Measurements from ENCODE around the gene UFSP1.

UFSP1 gene

GRCh38 chr7:100880645-100881044 is 8.9 kb downstream of the UFSP1 start:
- no peak for FAIRE-seq

DNA sequence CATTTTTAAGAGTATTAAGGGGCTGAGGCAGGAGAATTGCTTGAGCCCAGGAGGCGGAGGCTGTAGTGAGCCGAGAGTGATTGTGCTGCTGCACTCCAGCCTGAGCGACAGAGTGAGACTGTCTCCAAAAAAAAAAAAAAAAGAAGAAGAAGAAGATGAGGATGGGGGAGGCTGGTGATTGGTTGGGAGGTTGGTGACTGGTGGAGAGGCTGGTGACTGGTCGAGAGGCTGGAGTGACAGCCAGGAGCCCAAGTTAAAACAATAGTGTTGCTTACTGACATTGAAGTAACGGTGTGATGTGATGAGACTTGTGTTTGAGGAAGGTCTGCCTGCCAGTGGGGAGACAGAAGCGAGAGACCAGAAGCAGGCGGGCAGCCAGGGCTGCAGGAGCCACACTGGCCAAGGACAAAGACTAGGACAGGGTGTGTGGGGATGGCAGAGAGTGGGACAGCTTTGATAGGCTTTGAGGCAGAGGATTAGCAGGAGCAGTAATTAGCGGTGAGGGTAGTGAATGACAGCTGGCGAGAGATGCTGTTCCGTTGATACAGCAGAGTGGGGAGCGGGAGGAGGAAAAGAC is 9.7 kb downstream of the UFSP1 start:
- no peak for FAIRE-seq

GRCh38 chr7:100878685-100879084 is 10.8 kb downstream of the UFSP1 start:
- no peak for FAIRE-seq

- FAIRE-seq = no peak
Measured at GRCh38 chr7:100878013-100878412, 11.5 kb downstream of the UFSP1 start.

- no peak for FAIRE-seq
Measured at GRCh38 chr7:100875356-100875751, 14.2 kb downstream of the UFSP1 start.

GRCh38 chr7:100874577-100875355 is 14.7 kb downstream of the UFSP1 start, which contains the start of gene SRRT:
SRRT (plus strand) TSS chr7:100875103; CDS start chr7:100875591, 488 bp downstream.
- FAIRE-seq = no peak

DNA sequence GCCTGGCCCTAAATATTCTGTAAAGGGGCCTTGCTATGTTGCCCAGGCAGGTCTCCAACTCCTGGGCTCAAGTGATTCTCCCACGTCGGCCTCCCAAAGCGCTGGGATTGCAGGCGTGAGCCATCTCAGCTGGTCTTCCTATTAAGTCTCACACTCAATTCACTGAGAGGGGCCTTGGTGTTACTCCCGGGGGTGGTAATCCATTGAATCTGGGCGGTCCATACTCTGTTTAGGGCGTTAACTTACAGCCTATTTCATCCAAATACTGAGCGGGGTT is 15.3 kb downstream of the UFSP1 start:
- FAIRE-seq = no peak

GRCh38 chr7:100873599-100874299 is 15.8 kb downstream of the UFSP1 start:
- no peak for FAIRE-seq

GRCh38 chr7:100867776-100868485 is 21.6 kb downstream of the UFSP1 start:
- no peak for FAIRE-seq

DNA sequence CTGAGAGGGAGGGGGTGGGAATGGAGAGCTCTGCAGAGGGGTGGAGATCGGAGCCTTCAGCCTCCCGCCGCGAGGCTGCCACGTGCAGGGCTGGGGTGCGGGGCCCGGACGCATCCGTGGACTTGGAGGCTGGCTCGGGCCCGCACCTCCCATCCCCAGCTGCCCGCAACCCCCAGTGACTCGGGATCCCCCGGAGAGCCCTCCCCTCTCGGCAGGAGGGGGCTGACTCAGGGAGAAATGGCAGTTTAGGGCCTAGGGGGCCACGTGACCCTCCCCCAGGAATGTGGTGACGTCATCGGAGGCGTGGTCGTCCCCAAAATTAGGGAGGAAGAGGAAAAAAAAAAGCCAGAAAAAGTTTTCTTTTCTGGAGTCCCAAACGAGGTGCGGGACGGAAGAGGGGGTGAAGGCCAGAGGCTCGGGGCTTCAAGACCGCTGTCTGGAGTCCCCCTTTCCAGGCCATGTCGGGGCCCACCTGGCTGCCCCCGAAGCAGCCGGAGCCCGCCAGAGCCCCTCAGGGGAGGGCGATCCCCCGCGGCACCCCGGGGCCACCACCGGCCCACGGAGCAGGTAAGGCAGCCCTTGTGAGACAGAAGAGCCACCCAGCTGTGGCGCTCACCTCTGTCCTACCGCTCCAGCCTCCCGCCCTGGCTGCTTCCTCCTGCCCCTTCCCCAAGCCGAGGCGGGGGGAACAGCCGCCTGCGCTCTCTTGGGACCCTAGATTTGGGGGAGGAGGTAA is 22.3 kb downstream of the UFSP1 start, which contains the start of gene TRIP6:
Gene TRIP6, plus strand, starts transcription at position 348 of the 736 bp plus-strand sequence. Its CDS starts 111 bp downstream, at position 459.
- FAIRE-seq = no peak

DNA sequence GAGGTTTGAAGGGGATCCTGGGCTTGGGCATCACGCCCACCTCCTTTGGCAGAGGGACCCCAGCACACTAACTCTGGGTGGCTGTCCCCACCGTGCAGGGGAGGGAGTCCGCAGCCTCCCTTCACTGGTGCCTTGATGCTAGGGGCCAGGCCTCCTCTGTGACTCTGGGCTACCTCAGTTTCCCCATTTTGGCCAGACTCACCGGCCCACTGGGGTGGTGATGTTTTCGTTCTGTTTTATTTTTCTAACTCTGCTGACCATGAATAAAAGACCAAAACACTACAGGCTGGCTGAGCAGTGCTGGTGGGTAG is 22.8 kb downstream of the UFSP1 start:
- no peak for FAIRE-seq

DNA sequence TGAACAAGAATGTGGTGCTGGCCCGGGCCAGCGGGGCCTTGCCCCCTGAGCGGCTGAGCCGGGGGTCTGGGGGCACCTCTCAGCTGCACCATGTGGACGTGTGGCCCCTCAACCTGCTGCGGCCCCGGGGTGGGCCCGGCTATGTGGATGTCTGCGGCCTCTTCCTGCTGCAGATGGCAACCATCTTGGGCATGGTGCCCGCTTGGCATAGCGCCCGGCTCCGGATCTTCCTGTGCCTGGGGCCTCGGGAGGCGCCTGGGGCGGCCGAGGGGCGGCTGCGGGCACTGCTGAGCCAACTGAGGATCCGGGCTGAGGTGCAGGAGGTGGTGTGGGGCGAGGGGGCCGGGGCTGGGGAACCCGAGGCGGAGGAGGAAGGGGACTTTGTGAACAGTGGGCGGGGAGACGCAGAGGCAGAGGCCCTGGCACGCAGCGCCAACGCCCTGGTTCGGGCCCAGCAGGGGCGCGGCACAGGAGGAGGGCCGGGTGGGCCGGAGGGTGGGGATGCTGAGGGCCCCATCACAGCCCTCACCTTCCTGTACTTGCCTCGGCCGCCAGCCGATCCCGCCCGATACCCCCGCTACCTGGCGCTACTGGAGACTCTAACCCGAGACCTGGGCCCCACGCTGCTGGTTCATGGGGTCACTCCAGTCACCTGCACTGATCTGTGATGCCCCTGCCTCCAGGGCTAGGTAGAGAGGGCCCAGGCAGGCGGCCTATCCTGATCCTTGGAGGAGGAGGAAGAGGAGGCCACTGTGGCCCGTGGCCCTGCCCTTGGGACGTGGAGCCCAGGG is 23.4 kb downstream of the UFSP1 start:
- no peak for FAIRE-seq

GRCh38 chr7:100865372-100865911 is 24.1 kb downstream of the UFSP1 start:
- no peak for FAIRE-seq

GRCh38 chr7:100864263-100864845 is 25.2 kb downstream of the UFSP1 start:
- no peak for FAIRE-seq

GRCh38 chr7:100863406-100863950 is 26.0 kb downstream of the UFSP1 start:
- FAIRE-seq = no peak

GRCh38 chr7:100861616-100861985 is 27.9 kb downstream of the UFSP1 start:
- FAIRE-seq = no peak

DNA sequence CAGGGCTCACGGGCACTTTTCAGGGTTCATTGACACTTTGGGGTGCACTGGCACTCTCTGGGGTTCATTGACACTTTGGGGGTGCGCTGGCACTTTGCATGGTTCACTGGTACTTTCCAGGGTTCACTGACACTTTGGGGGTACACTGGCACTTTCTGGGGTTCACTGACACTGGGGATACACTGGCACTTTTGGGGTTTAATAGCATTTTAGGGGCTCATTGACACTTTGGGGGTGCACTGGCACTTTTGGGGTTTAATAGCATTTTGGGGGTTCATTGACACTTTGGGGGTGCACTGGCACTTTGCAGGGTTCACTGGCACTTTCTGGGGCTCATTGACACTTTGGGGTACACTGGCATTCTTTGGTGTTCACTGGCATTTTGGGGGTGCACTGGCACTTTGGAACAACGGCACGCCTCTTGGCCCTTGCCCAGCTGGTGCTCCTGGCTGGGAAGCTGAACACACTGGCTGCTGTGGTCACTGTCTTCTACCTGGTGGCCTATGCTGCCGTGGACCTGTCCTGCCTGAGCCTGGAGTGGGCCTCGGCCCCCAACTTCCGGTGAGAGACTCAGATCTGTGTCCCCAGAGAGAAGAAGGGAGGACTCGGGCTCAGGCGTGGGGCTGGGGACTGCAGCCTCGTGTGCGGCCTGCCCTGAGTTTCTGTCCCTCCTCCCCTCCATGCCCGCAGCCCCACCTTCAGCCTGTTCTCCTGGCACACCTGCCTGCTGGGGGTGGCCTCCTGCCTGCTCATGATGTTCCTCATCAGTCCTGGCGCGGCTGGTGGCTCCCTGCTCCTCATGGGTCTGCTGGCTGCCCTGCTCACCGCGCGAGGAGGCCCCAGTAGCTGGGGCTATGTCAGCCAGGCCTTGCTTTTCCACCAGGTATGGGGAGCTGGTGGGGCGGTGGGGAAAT is 28.6 kb downstream of the UFSP1 start:
- no peak for FAIRE-seq

GRCh38 chr7:100859856-100860255 is 29.7 kb downstream of the UFSP1 start:
- FAIRE-seq = no peak

GRCh38 chr7:100856871-100857282 is 32.6 kb downstream of the UFSP1 start:
- FAIRE-seq = no peak

DNA sequence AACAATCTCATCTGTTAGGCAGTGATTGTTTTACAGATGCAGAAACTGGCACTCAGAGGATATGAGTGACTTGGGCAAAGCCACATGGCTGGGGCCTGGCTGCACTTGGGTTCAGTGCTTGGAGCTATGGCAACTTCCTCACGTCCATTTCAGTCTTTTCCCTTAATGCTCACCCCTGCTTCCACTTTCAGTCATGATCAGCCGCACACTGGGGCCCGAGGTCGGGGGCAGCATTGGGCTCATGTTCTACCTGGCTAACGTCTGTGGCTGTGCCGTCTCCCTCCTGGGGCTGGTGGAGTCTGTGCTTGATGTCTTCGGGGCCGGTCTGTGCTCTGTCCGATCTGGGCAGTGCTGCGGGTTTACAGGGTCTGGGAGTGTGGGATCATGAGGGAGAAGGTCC is 34.0 kb downstream of the UFSP1 start:
- FAIRE-seq = no peak
